22Rv1 (cell line): ENCODE measurements around the gene ZFP64.

ENCODE experiments used
- ZFX ChIP-seq: fragments of 450-650 bp; IDR thresholded peaks from 2 replicates; pipeline ENCODE4 v1.6.1; 2017; ENCODE audit warnings: antibody characterized with exemption, borderline replicate concordance
- TF ChIP-seq, protein P1 (sequence below): fragments of 450-650 bp; IDR thresholded peaks from 2 replicates; pipeline ENCODE4 v1.5.1; 2017; ENCODE audit warnings: mild to moderate bottlenecking

DNA sequence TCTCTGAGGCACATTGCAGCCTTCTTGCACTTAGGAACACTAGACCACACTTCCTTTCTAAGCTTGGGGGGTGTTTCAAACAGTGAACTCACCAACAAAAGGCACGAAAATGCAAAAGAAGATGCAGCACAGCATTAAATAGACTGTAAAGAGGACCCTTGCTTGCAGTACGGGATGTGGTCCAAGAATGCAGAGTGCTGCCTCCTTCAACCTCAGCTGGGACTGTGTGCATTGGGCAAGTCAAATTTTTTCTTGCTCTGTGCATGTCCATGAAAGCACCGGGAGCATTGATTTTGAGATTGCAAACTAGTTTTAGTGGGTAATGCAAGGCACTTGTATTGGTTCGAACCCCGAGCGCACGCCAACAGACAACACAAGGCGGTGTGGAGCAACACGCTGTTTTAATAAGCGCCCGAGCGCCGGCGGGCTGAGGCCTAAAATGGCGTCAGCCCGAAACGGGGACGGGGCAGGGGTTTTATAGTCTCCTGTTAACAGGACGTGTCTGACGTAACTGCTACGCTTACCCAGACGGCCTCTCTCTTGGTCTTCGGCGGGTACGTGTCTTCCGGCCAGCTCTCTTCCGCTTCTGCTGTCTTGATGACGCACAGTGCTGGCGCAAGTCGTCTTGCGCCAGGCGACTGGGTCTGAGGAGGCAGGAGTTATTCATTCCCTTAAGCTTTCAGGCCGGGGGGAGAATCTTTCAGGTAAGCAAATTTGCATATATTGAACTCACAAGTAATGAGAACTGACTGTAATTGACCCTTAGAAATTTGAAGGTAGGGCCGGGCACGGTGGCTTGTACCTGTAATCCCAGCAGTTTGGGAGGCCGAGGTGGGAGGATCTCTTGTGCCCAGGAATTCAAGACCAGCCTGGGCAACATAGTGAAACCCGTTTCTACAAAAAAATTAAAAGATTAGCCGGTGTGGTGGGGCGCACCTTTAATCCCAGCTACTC, 18.7 kb upstream of the ZFP64 start:
- TF ChIP-seq, protein P1, sequence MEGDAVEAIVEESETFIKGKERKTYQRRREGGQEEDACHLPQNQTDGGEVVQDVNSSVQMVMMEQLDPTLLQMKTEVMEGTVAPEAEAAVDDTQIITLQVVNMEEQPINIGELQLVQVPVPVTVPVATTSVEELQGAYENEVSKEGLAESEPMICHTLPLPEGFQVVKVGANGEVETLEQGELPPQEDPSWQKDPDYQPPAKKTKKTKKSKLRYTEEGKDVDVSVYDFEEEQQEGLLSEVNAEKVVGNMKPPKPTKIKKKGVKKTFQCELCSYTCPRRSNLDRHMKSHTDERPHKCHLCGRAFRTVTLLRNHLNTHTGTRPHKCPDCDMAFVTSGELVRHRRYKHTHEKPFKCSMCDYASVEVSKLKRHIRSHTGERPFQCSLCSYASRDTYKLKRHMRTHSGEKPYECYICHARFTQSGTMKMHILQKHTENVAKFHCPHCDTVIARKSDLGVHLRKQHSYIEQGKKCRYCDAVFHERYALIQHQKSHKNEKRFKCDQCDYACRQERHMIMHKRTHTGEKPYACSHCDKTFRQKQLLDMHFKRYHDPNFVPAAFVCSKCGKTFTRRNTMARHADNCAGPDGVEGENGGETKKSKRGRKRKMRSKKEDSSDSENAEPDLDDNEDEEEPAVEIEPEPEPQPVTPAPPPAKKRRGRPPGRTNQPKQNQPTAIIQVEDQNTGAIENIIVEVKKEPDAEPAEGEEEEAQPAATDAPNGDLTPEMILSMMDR = no peak
- TF ChIP-seq ZFX = no peak
